ENCODE data around the gene CD300LB. TPM values are rescaled to one million over a fixed set of nuclear protein-coding genes. Genes with fewer than 3 reads are reported as not detected.
"Not testable (repeated sequence)": the region's sequence is repeated elsewhere in the genome, so short reads cannot be mapped to it uniquely, and the experiment has no call there.

The CD300LB gene
- not detected in 2 replicates for total RNA-seq

DNA sequence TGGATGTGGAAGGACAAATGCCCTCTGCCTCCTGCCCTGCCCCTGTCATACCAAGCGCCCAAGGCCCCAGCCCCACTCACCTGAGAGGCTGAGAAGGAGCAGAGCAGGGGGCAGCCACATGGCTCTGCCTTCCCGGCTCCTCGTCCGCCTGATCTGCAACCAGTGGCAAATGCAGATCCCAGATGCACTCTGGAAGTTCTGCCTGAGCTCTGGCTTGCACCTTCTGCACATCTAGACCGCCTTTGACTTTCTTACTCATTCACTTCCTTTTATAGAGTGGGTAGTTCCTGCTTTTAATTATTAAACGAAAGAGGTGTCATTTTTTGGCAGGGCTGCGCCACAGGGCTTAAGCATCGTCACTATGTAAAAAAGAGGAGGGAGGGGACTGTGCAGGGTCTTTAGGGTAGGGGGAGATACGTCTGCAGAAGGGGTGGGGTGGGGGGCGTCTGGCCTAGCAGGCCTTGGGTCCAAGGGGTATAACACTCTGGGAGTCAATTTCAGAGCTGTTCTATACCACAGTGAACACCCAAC lies at the start of gene CD300LB:
TSS of gene CD300LB (minus strand) at position 245 of the 531 bp plus-strand sequence. CDS start at position 120, 125 bp downstream.
- Mint-ChIP-seq H3K27ac (no peak within 1 kb of the TSS), H3K4me3 (no peak within 1 kb of the TSS), H3K27me3 (ENCODE audit: insufficient read depth) (peaks cover 34% of the 10 kb centered on the region), H3K9me3 (no peaks in the 10 kb centered on the region), H3K36me3 (ENCODE audit: low read depth) (no peaks in the 10 kb centered on the region), H3K4me1 (ENCODE audit: low read depth) (peaks cover 6% of the 10 kb centered on the region)
- DNase-seq (ENCODE audit: low spot score): no peak
- intact Hi-C loops (cut with micrococcal nuclease): loop anchor here (5.0 kb wide), 2 partner anchors 94 to 319 kb away; partner anchors contain the start of gene TTYH2

GRCh38 chr17:74579900-74580299 lies 48.6 kb upstream of the CD300LB start:
- DNase-seq (ENCODE audit: low spot score): no peak
- intact Hi-C loops (cut with micrococcal nuclease): no loop called here
- peaks cover 2% of the 10 kb centered on the region for H3K9me3 Mint-ChIP-seq
- no peaks in the 10 kb centered on the region for H3K4me1 Mint-ChIP-seq (ENCODE audit: low read depth)
- peaks cover 10% of the 10 kb centered on the region for H3K27me3 Mint-ChIP-seq (ENCODE audit: insufficient read depth)
- no peak overlapping the region for H3K4me3 Mint-ChIP-seq
- H3K36me3 Mint-ChIP-seq (ENCODE audit: low read depth): no peaks in the 10 kb centered on the region
- no peak overlapping the region for H3K27ac Mint-ChIP-seq

DNA sequence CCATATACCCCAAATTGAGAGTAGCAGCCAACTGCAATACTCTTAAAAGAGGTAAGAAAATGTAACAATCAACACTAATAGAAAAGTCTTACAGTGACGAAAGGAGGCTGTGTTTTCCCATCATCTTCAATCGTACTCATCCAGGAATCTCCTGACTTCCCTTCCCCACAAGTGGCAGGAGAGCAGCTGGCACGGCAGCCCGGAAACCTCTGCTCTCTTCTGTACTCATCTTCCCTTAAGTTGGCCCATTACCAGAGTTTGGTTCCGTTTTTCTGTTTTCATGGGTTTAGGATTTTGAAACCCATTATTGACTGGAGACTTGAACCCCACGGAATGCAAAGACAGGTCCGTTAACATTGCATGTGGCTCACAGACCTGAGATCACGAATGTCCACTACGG lies 47.7 kb upstream of the CD300LB start:
- Mint-ChIP-seq H3K9me3 (no peaks in the 10 kb centered on the region), H3K27ac (no peak overlapping the region), H3K36me3 (ENCODE audit: low read depth) (no peaks in the 10 kb centered on the region), H3K4me3 (no peak overlapping the region), H3K4me1 (ENCODE audit: low read depth) (no peaks in the 10 kb centered on the region), H3K27me3 (ENCODE audit: insufficient read depth) (peaks cover 10% of the 10 kb centered on the region)
- no peak for DNase-seq (ENCODE audit: low spot score)
- intact Hi-C loops (cut with micrococcal nuclease): no loop called here

GRCh38 chr17:74574489-74575142 lies 43.3 kb upstream of the CD300LB start:
- Mint-ChIP-seq H3K9me3 (no peaks in the 10 kb centered on the region), H3K4me1 (ENCODE audit: low read depth) (peaks cover 1% of the 10 kb centered on the region), H3K4me3 (no peak overlapping the region), H3K27me3 (ENCODE audit: insufficient read depth) (peaks cover 8% of the 10 kb centered on the region), H3K36me3 (ENCODE audit: low read depth) (no peaks in the 10 kb centered on the region), H3K27ac (no peak overlapping the region)
- no peak for DNase-seq (ENCODE audit: low spot score)
- intact Hi-C loops (cut with micrococcal nuclease): no loop called here

- H3K9me3 Mint-ChIP-seq; H3K27ac Mint-ChIP-seq; H3K4me3 Mint-ChIP-seq; intact Hi-C loops (cut with micrococcal nuclease); DNase-seq (ENCODE audit: low spot score); H3K36me3 Mint-ChIP-seq (ENCODE audit: low read depth): not testable (repeated sequence)
- H3K27me3 Mint-ChIP-seq (ENCODE audit: insufficient read depth): peaks cover 10% of the 10 kb centered on the region
- peaks cover 11% of the 10 kb centered on the region for H3K4me1 Mint-ChIP-seq (ENCODE audit: low read depth)
Observed at GRCh38 chr17:74573635-74574034, 42.4 kb upstream of the CD300LB start.

- Mint-ChIP-seq H3K27ac (no peak overlapping the region), H3K4me1 (ENCODE audit: low read depth) (peaks cover 13% of the 10 kb centered on the region), H3K27me3 (ENCODE audit: insufficient read depth) (peaks cover 10% of the 10 kb centered on the region), H3K9me3 (no peaks in the 10 kb centered on the region), H3K4me3 (no peak overlapping the region), H3K36me3 (ENCODE audit: low read depth) (no peaks in the 10 kb centered on the region)
- intact Hi-C loops (cut with micrococcal nuclease): no loop called here
- no peak for DNase-seq (ENCODE audit: low spot score)
Observed at GRCh38 chr17:74573169-74573568, 41.9 kb upstream of the CD300LB start.

DNA sequence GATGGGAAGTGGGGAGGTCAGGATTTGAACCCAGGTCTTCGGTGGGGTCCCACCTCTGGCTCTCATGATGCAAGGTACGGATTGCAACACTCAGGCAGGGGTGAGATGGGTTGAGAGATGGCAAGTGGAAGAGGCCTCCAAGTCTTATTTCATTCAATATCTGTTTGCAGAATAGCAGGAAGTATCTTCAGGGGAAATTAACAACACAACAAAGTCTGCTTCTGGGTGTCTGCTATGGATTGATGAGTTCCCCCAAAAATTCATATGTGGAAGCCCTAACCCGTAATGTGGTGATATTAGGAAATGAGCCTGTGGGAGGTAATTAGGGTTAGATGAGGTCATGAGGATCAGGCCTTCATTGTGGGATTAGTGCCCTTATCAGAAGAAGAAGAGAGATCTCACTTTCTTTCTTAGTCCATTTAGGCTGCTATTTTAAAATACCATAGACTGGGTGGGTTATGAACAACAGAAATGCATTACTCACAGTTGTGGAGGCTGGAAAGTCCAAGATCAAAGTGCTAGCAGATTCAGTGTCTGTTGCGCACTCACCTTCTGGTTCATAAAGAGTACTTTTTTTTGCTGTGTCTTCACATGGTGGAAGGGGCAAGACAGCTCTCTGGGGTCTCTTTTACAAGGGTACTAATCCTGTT lies 40.5 kb upstream of the CD300LB start:
- no peak overlapping the region for H3K4me3 Mint-ChIP-seq
- peaks cover 13% of the 10 kb centered on the region for H3K4me1 Mint-ChIP-seq (ENCODE audit: low read depth)

GRCh38 chr17:74569020-74570003 lies 38.0 kb upstream of the CD300LB start:
- no peak overlapping the region for H3K27ac Mint-ChIP-seq
- no peaks in the 10 kb centered on the region for H3K36me3 Mint-ChIP-seq (ENCODE audit: low read depth)
- H3K27me3 Mint-ChIP-seq (ENCODE audit: insufficient read depth): peaks cover 18% of the 10 kb centered on the region
- intact Hi-C loops (cut with micrococcal nuclease): no loop called here
- H3K4me3 Mint-ChIP-seq: no peak overlapping the region
- no peaks in the 10 kb centered on the region for H3K9me3 Mint-ChIP-seq
- H3K4me1 Mint-ChIP-seq (ENCODE audit: low read depth): peaks cover 13% of the 10 kb centered on the region
- no peak for DNase-seq (ENCODE audit: low spot score)

More for the DNA sequence above, 40.5 kb upstream of the CD300LB start:
- H3K27ac Mint-ChIP-seq: no peak overlapping the region
- DNase-seq (ENCODE audit: low spot score): no peak
- H3K9me3 Mint-ChIP-seq: no peaks in the 10 kb centered on the region
- H3K27me3 Mint-ChIP-seq (ENCODE audit: insufficient read depth): peaks cover 12% of the 10 kb centered on the region
- intact Hi-C loops (cut with micrococcal nuclease): no loop called here
- H3K36me3 Mint-ChIP-seq (ENCODE audit: low read depth): no peaks in the 10 kb centered on the region

DNA sequence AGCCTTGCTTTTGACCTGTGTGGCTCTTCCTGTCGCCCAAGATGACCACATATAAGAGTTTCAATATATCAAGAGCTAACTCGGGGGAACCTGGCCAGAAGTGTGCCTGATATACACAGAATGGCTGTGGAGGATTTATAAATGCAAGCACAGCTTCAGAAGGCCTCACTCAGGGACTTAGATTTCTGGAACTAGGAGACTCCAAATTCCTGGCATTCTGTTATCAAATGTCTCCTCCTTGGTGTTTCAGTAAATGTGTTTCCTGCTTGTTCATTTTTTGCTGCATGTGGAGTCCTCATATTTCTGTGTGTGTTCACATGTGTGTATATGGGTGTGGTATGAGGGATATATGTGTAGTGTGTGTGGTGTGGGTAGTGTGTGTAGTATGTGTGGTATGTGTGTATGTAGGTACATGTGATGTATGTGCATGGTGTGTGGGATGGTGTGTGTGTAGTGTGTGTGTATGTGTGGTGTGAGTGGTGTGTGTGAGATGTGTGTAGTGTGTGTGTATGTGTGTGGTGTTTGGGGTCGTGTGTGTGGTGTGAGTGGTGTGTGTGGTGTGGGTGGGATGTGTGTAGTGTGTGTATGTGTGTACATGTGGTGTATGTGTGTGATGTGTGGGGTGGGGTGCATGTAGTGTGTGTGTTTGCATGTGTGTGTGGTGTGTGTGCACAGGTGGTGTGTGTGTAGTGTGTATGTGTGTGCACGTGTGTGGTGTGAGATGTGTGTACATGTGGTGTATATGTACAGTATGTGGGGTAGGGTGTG lies 37.0 kb upstream of the CD300LB start:
- Mint-ChIP-seq H3K27ac (no peak overlapping the region), H3K4me1 (ENCODE audit: low read depth) (peaks cover 13% of the 10 kb centered on the region), H3K4me3 (no peak overlapping the region), H3K36me3 (ENCODE audit: low read depth) (no peaks in the 10 kb centered on the region), H3K9me3 (no peaks in the 10 kb centered on the region), H3K27me3 (ENCODE audit: insufficient read depth) (peaks cover 18% of the 10 kb centered on the region)
- no peak for DNase-seq (ENCODE audit: low spot score)
- intact Hi-C loops (cut with micrococcal nuclease): no loop called here

DNA sequence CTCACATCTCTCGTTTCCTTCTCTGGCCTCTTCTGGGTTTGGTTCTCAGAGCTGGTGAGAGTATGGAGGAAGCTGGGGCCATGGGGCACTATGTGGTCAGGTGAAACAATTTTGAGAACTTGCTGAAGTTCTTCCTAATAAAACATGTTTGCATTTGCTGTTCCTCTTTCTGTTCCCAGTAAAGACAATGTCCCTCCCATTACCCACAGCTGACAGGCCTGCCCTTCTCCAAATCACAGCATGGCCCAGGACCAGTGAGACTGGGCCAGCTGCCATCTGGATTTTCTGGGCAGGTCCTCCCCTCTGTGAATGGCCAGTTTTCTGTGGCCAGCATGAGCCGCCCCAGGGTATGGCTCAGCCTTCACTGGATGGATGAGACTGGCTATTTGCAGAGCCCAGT lies 36.1 kb upstream of the CD300LB start, which contains the start of gene CD300H:
TSS of gene CD300H (minus strand) at position 113 of the 400 bp plus-strand sequence.
- Mint-ChIP-seq H3K36me3 (ENCODE audit: low read depth) (no peaks in the 10 kb centered on the region), H3K27me3 (ENCODE audit: insufficient read depth) (peaks cover 18% of the 10 kb centered on the region), H3K27ac (no peak within 1 kb of the TSS), H3K4me3 (no peak within 1 kb of the TSS), H3K4me1 (ENCODE audit: low read depth) (peaks cover 13% of the 10 kb centered on the region), H3K9me3 (no peaks in the 10 kb centered on the region)
- intact Hi-C loops (cut with micrococcal nuclease): no loop called here
- DNase-seq (ENCODE audit: low spot score): no peak

DNA sequence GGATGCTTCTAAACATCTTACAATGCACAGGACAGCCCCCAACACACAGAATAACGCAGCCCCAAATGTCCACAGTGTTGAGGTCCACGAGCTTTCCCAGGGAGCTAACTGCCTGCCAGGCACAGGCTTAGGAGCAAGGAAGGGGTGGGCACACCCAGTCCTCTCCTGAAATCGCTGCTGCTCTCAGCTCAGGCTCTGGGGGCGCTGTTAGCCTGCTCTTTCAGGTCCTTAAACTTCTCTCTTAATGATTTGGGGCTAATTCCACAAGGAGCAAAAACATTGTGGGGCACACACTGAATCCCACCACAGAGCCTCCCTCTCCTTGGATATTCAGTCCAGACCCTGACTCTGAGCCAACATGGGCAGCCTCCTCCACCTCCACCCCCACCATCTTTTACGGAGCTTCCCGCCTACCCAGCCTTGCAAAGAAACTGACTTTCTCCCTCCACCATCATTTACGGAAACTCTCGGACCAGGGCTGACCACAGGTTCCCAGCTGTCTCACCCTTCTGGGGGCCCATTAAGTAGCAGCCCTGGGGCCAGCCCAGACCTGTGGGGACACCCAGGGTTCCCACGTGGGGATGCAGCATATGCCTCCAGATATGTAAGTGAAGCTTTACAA lies 35.0 kb upstream of the CD300LB start:
- no peaks in the 10 kb centered on the region for H3K9me3 Mint-ChIP-seq
- intact Hi-C loops (cut with micrococcal nuclease): no loop called here

GRCh38 chr17:74565126-74565525 lies 33.9 kb upstream of the CD300LB start:
- Mint-ChIP-seq H3K4me1 (ENCODE audit: low read depth) (peaks cover 13% of the 10 kb centered on the region), H3K36me3 (ENCODE audit: low read depth) (no peaks in the 10 kb centered on the region), H3K4me3 (no peak overlapping the region), H3K27ac (no peak overlapping the region), H3K27me3 (ENCODE audit: insufficient read depth) (peaks cover 25% of the 10 kb centered on the region), H3K9me3 (no peaks in the 10 kb centered on the region)
- DNase-seq (ENCODE audit: low spot score): no peak
- intact Hi-C loops (cut with micrococcal nuclease): no loop called here

More for the DNA sequence above, 35.0 kb upstream of the CD300LB start:
- Mint-ChIP-seq H3K27ac (no peak overlapping the region), H3K36me3 (ENCODE audit: low read depth) (no peaks in the 10 kb centered on the region), H3K4me1 (ENCODE audit: low read depth) (peaks cover 13% of the 10 kb centered on the region), H3K27me3 (ENCODE audit: insufficient read depth) (peaks cover 20% of the 10 kb centered on the region), H3K4me3 (no peak overlapping the region)
- no peak for DNase-seq (ENCODE audit: low spot score)

All from activated T-helper 1 cell treated with anti-CD3 and anti-CD28 coated beads, Interleukin-12 subunit alpha, Interleukin-12 subunit beta, Interleukin-2, Interleukin-4 antibody, amounts not matched to agents 30 ng/mL and 10 ng/mL and 1 ng/mL, durations not matched to agents 14 hours and 24 hours and 36 hours (primary cell).